ENCODE data around the gene MLH3. TPM values are rescaled to one million over a fixed set of nuclear protein-coding genes. Genes with fewer than 3 reads are reported as not detected.

The MLH3 gene
- total RNA-seq, 2 donors from 2014 or later: 18.2 to 23.7 TPM

DNA sequence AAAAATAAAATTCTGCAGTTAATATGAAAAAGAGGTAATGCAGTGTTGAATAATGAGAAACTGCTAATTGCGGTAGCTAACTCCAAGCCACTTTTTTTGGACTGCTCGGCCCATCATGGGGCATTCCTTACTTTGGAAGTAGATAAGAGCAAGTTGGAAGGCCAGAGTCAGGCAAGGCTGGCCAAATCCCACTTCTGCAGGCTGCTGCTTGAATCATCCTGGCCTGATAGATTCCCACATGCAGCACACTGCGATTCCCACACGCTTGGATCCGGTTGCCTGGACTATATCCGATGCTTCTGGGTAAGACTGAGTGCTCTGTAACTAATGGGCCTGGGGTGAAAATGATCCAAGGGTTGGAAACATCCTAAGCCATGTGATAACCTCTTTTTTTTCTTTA is 38.0 kb downstream of the MLH3 start:
- 84 to 88% methylated on average over 6 of the region's 6 CpGs for WGBS, 2 donors
- intact Hi-C loops (cut with DNase I): no loop called here
- Histone ChIP-seq H3K27ac (no peak overlapping the region), H3K9me3 (no peaks in the 10 kb centered on the region), H3K4me3 (no peak overlapping the region), H3K36me3 (replicated peaks in 1 of 2; ENCODE audit: insufficient read depth in 1 of 2, low read depth in 2 of 2) (peaks cover 0 to 15% of the 10 kb centered on the region in 2 donors), H3K4me1 (peaks cover 7% of the 10 kb centered on the region), H3K27me3 (no peaks in the 10 kb centered on the region)
- ATAC-seq (no peak), DNase-seq (peak in 1 of 4 donors; percentile 24)
- no peak for TF ChIP-seq CTCF (IDR thresholded peaks at IDR 0.05)
- TF ChIP-seq POLR2A (IDR thresholded peaks at IDR 0.05): no peak

GRCh38 chr14:75011356-75011994 is 39.8 kb downstream of the MLH3 start:
- Histone ChIP-seq H3K27ac (no peak overlapping the region), H3K36me3 (replicated peaks in 1 of 2; ENCODE audit: insufficient read depth in 1 of 2, low read depth in 2 of 2) (peaks cover 0 to 9% of the 10 kb centered on the region in 2 donors), H3K27me3 (no peaks in the 10 kb centered on the region), H3K9me3 (no peaks in the 10 kb centered on the region), H3K4me1 (no peaks in the 10 kb centered on the region), H3K4me3 (no peak overlapping the region)
- DNase-seq (no peak), ATAC-seq (no peak)
- TF ChIP-seq CTCF (IDR thresholded peaks at IDR 0.05) (no peak), POLR2A (IDR thresholded peaks at IDR 0.05) (no peak)
- intact Hi-C loops (cut with DNase I): no loop called here
- WGBS, 2 donors: 75 to 77% methylated on average over 4 of the region's 4 CpGs

GRCh38 chr14:75010472-75011093 is 40.7 kb downstream of the MLH3 start:
- WGBS, 2 donors: 93% methylated on average over 4 of the region's 4 CpGs
- no peaks in the 10 kb centered on the region for H3K9me3 ChIP-seq
- peaks cover 0 to 9% of the 10 kb centered on the region in 2 donors for H3K36me3 ChIP-seq (replicated peaks in 1 of 2; ENCODE audit: insufficient read depth in 1 of 2, low read depth in 2 of 2)
- ATAC-seq (no peak), DNase-seq (no peak)
- intact Hi-C loops (cut with DNase I): no loop called here
- H3K27ac ChIP-seq: no peak overlapping the region
- H3K27me3 ChIP-seq: no peaks in the 10 kb centered on the region
- TF ChIP-seq POLR2A (IDR thresholded peaks at IDR 0.05) (no peak), CTCF (IDR thresholded peaks at IDR 0.05) (no peak)
- no peak overlapping the region for H3K4me3 ChIP-seq
- H3K4me1 ChIP-seq: no peaks in the 10 kb centered on the region

- peak; percentile 15 for ATAC-seq
- DNase-seq: no peak
Observed at GRCh38 chr14:75009176-75009575, 42.1 kb downstream of the MLH3 start.

More at GRCh38 chr14:75009176-75009575, 42.1 kb downstream of the MLH3 start:
- Histone ChIP-seq H3K27ac (no peak overlapping the region), H3K36me3 (replicated peaks in 1 of 2; ENCODE audit: insufficient read depth in 1 of 2, low read depth in 2 of 2) (peaks cover 0 to 5% of the 10 kb centered on the region in 2 donors), H3K9me3 (no peaks in the 10 kb centered on the region), H3K4me3 (no peak overlapping the region), H3K4me1 (peaks cover 11% of the 10 kb centered on the region), H3K27me3 (no peaks in the 10 kb centered on the region)
- no peak for TF ChIP-seq POLR2A (IDR thresholded peaks at IDR 0.05)
- TF ChIP-seq CTCF (IDR thresholded peaks at IDR 0.05): no peak
- intact Hi-C loops (cut with DNase I): no loop called here
- WGBS, 2 donors: 83 to 95% methylated on average over 4 of the region's 4 CpGs

Data from body of pancreas (tissue), 4 donors.